ENCODE results near the gene UBR1.
"Not testable (repeated sequence)": the region's sequence is repeated elsewhere in the genome, so short reads cannot be mapped to it uniquely, and the experiment has no call there.

UBR1 gene

DNA sequence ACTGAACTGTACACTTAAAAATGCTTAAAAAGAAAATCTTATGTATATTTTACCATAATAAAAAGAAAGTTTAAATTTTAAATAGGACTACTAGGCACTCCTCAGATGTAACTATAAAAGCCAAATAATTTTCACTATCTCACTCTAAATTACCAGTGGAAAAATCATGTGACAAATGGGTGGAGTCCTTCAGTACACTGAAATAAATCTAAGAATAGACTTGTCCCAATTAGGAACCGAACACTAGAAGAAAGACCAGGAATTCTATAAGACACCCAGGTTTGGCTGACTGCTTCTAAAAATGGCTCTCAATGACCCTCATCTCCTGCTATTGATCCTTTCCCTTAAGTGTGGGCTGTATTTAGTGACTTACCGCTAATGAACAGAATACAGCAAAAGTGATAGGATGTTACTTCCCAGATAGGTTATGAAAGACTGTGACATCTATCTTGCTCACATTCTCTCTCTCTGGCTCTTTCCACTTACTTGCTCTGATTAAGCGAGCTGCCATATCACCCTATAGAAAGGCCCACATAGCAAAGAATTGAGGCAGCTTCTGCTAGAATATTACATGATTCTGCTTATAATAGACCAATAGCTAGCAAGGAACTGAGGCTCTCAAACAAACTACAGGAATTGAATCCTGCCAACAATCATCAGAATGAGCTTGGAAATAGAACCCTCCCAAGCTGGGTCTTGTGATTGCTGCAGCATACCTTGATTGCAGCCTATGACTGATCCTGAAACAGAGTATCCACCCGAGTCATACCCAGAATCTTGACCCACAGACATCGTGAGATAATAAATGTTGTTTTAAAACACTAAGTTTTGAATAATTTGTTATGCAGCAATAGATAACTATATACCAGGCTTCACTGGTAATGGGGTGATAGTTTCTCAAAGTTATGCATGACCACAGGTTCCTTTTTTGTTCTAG, 202.2 kb downstream of the UBR1 start:
- no peak for DNase-seq

DNA sequence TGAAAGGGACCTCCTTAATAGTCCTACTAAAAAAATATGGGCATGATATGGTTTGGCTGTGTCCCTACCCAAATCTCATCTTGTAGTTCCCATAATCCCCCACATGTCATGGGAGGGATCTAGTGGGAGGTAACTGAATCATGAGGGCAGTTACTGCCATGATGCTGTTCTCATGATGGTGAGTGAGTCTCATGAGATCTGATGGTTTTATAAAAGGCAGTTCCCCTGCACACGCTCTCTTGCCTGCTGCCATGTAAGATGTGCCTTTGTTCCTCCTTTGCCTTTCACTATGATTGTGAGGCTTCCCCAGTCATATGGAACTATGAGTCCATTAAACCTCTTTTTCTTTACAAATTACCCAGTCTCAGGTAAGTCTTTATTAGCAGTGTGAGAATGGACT, 211.9 kb downstream of the UBR1 start:
- DNase-seq: not testable (repeated sequence)

Data from fibroblast of skin of scalp (primary cell).